ENCODE results near the gene AVPR2.

The AVPR2 gene

GRCh38 chrX:153954558-153955227 is 50.2 kb downstream of the AVPR2 start:
- DNase-seq = no peak

GRCh38 chrX:153955228-153955732 is 50.8 kb downstream of the AVPR2 start:
- DNase-seq = no peak

- DNase-seq = no peak
Measured at GRCh38 chrX:153956044-153956907, 51.8 kb downstream of the AVPR2 start.

All from AML-193 (cell line).